Suprapubic skin (tissue), 4 donors: Measurements from ENCODE around the gene NDST3. TPM values are rescaled to one million over a fixed set of nuclear protein-coding genes. Genes with fewer than 3 reads are reported as not detected.

Experiments used
- DNase-seq, 2 donors: peaks; one replicate each; pipeline ENCODE4 v3.0.0-alpha.2; 2019; ENCODE audit warnings: low spot score in 2 of 2
- H3K27ac ChIP-seq: fragments of 200-600 bp; sonication (generic); one replicate; pipeline ENCODE4 v1.5.1; 2019
- H3K27me3 ChIP-seq: fragments of 200-600 bp; sonication (generic); one replicate; pipeline ENCODE4 v1.5.1; 2019
- H3K36me3 ChIP-seq: fragments of 200-600 bp; sonication (generic); one replicate; pipeline ENCODE4 v1.5.1; 2019
- H3K4me1 ChIP-seq: fragments of 200-600 bp; sonication (generic); one replicate; pipeline ENCODE4 v1.5.1; 2019
- H3K4me3 ChIP-seq: fragments of 200-600 bp; sonication (generic); one replicate; pipeline ENCODE4 v1.5.1; 2019; ENCODE audit warnings: mild to moderate bottlenecking
- H3K9me3 ChIP-seq: fragments of 200-600 bp; sonication (generic); one replicate; pipeline ENCODE4 v1.5.1; 2019
- EP300 ChIP-seq: sonication (generic); formaldehyde crosslinking; IDR thresholded peaks from one replicate; pipeline ENCODE4 v1.6.1; 2017; ENCODE audit warnings: antibody characterized with exemption
- POLR2A ChIP-seq, 2 donors: fragments of 450-650 bp; IDR thresholded peaks; one replicate each; pipeline ENCODE4 v1.6.1; 2017; ENCODE audit warnings: antibody characterized with exemption in 2 of 2, mild to moderate bottlenecking in 2 of 2, moderate library complexity in 2 of 2
- POLR2AphosphoS5 ChIP-seq, 3 donors: sonication (generic); formaldehyde crosslinking; IDR thresholded peaks; one replicate each; pipeline ENCODE4 v1.6.1; 2017; ENCODE audit warnings: antibody characterized with exemption in 3 of 3
- WGBS: methylation state at CpG from one replicate; pipeline ENCODE4 v1.1.5; 2018; 5-methylcytosine and 5-hydroxymethylcytosine counted together
- total RNA-seq, 4 donors: library from RNA; depleted of rRNA; stranded (reverse); fragments of >200 nt; gene quantifications; one replicate each; pipeline ENCODE4 v1.1.0, GENCODE V29; 2016
- TF ChIP-seq, protein P1 (sequence below), 2 donors: fragments of 200-600 bp in 1 of 2; fragments of 450-650 bp in 1 of 2; sonication (generic) in 1 of 2; IDR thresholded peaks; one replicate each; pipeline ENCODE4 v1.5.1; 2016 to 2019; ENCODE audit warnings: antibody characterized with exemption in 2 of 2, mild to moderate bottlenecking in 1 of 2, moderate library complexity in 1 of 2

The NDST3 gene
- total RNA-seq, 4 donors from 2014 or later: not detected

DNA sequence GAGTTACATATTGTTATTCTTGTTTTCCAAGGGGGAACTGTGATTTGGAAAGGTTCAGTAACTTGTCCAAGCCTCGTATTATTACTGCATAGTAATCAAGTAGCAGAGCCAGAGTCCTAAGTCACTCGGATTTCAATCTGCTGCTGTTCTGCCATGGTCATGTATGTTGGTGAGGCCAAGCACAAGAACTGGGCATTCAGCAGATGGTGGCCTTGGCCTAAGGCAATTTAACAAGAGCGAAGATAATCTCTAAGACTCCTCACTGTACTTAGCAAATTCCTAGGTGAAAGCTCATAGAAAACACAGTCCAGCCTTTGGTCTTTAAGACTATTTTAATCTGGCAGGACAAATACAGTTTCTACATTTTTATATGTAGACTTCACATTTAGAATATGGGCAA lies 64.8 kb downstream of the NDST3 start:
- Histone ChIP-seq H3K4me3 (no peak overlapping the region), H3K36me3 (no peaks in the 10 kb centered on the region), H3K9me3 (no peaks in the 10 kb centered on the region), H3K27ac (no peak overlapping the region), H3K4me1 (no peaks in the 10 kb centered on the region), H3K27me3 (no peaks in the 10 kb centered on the region)
- TF ChIP-seq EP300 (no peak), POLR2A (IDR thresholded peaks at IDR 0.05) (no peak), POLR2AphosphoS5 (IDR thresholded peaks at IDR 0.05) (no peak)
- TF ChIP-seq, protein P1, sequence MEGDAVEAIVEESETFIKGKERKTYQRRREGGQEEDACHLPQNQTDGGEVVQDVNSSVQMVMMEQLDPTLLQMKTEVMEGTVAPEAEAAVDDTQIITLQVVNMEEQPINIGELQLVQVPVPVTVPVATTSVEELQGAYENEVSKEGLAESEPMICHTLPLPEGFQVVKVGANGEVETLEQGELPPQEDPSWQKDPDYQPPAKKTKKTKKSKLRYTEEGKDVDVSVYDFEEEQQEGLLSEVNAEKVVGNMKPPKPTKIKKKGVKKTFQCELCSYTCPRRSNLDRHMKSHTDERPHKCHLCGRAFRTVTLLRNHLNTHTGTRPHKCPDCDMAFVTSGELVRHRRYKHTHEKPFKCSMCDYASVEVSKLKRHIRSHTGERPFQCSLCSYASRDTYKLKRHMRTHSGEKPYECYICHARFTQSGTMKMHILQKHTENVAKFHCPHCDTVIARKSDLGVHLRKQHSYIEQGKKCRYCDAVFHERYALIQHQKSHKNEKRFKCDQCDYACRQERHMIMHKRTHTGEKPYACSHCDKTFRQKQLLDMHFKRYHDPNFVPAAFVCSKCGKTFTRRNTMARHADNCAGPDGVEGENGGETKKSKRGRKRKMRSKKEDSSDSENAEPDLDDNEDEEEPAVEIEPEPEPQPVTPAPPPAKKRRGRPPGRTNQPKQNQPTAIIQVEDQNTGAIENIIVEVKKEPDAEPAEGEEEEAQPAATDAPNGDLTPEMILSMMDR (IDR thresholded peaks at IDR 0.05): no peak
- 65% methylated on average over 3 of the region's 3 CpGs for WGBS
- DNase-seq: no peak

DNA sequence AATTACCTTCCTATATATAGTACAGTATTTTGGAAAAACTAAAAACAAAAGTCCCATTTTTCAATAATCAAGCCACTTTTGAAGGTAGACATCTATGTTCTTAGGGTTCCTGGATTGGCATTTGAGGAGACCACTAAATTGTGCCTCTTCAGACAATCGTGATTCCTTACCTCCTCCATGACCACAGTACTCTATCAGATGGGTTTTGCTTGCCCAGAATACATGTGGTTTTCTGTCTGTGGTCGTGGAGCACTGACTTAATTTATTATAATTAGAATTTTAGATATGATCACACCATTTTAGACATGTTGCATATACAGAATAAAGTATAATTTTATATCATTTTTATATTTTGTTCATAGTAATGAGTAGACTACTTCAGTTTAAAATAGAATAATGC lies 67.9 kb downstream of the NDST3 start:
- Histone ChIP-seq H3K36me3 (no peaks in the 10 kb centered on the region), H3K27ac (no peak overlapping the region), H3K9me3 (no peaks in the 10 kb centered on the region), H3K4me3 (no peak overlapping the region), H3K27me3 (no peaks in the 10 kb centered on the region), H3K4me1 (no peaks in the 10 kb centered on the region)
- DNase-seq: no peak
- 70% methylated on average over 2 of the region's 2 CpGs for WGBS
- TF ChIP-seq, protein P1 (IDR thresholded peaks at IDR 0.05): no peak
- TF ChIP-seq EP300 (no peak), POLR2A (IDR thresholded peaks at IDR 0.05) (no peak), POLR2AphosphoS5 (IDR thresholded peaks at IDR 0.05) (no peak)

DNA sequence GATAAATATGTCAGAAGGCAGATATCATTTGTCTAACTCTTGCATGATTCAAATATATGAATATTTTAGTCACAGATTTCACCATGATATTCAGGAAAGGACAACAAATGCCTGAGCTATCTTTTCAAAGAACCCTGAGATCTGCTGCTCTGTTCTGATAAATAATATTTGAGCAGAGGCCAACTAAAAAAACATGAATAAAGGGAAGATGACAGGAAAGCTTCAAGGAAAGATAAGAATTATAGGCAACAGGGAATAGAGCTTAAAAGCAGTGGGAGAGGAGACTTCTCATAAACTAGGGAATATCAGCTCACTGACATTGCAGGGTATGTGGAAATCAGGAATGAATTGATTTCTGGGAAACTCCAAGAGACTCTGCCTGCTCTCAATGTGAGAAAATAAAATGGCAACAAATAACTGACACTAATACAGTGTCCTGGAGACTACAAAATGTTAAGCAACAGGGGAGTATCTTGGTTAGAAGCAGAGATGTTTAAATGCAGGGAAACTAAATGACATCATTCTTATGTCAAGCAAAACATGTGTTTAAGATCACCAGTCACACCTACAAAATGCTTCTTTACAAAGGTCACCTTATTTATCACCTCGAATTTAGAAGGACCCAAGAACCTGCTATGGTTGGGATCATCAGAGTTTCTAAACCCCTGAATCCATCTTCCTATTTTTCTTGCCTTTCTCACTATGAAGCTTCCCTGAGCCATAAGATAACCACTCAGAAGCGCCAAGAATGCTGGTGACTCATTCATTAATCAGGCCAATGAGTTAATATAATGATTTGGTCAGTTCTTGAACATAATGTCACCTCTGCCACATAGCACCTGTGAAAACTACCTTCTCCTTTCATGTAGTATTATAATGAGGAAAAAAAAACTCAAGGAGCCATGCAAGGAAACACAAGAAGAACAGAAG lies 78.1 kb downstream of the NDST3 start:
- no peaks in the 10 kb centered on the region for H3K36me3 ChIP-seq
- no peak overlapping the region for H3K27ac ChIP-seq
- 64% methylated on average over 2 of the region's 2 CpGs for WGBS
- H3K4me1 ChIP-seq: no peaks in the 10 kb centered on the region
- no peaks in the 10 kb centered on the region for H3K9me3 ChIP-seq
- TF ChIP-seq EP300: no peak
- no peak for TF ChIP-seq POLR2A (IDR thresholded peaks at IDR 0.05)
- TF ChIP-seq POLR2AphosphoS5 (IDR thresholded peaks at IDR 0.05): no peak
- TF ChIP-seq, protein P1 (IDR thresholded peaks at IDR 0.05): no peak
- no peaks in the 10 kb centered on the region for H3K27me3 ChIP-seq
- H3K4me3 ChIP-seq: no peak overlapping the region
- DNase-seq: no peak

DNA sequence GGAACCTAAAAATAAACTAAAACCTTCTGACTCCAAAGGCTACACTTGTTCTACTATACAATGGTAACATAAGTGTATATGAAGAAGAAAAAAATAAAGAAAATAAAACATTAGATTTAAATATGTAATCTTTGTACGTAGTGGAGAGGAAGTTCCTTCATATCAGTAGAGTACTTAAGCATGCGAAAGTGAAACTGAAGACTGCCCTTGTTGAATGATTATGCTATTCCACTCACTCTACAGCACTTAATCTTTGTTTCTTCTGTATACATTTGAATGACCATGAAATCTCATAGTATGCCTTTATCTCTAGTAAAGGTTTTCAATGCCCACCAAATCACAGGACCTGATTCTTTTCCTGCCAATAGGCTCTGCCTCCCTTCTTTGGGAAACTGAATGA lies 78.9 kb downstream of the NDST3 start:
- no peaks in the 10 kb centered on the region for H3K27me3 ChIP-seq
- H3K27ac ChIP-seq: no peak overlapping the region
- no peaks in the 10 kb centered on the region for H3K9me3 ChIP-seq
- 33% methylated on average over 2 of the region's 2 CpGs for WGBS
- H3K4me3 ChIP-seq: no peak overlapping the region
- TF ChIP-seq POLR2AphosphoS5 (IDR thresholded peaks at IDR 0.05): no peak
- no peak for TF ChIP-seq POLR2A (IDR thresholded peaks at IDR 0.05)
- TF ChIP-seq EP300: no peak
- TF ChIP-seq, protein P1 (IDR thresholded peaks at IDR 0.05): no peak
- no peak for DNase-seq
- no peaks in the 10 kb centered on the region for H3K4me1 ChIP-seq
- no peaks in the 10 kb centered on the region for H3K36me3 ChIP-seq

DNA sequence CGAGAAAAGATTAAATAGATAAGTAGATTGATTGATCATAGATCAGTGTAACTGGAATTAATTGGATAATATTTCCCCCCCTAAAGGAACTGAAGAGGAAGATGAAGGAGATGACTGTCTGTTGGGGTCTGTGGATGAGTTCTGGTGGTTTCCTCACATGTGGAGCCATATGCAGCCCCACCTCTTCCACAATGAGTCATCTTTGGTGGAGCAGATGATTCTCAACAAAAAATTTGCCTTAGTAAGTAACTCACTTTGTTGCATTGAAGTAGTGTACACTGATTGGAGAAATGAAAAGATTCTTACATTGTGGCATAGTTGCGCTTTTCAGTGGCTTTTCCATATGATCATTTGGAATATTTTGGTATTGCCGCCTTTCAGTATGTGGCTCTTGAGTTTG lies 80.4 kb downstream of the NDST3 start:
- no peak for DNase-seq
- H3K4me3 ChIP-seq: no peak overlapping the region
- TF ChIP-seq POLR2AphosphoS5 (IDR thresholded peaks at IDR 0.05) (no peak), POLR2A (IDR thresholded peaks at IDR 0.05) (no peak), EP300 (no peak)
- TF ChIP-seq, protein P1 (IDR thresholded peaks at IDR 0.05): no peak
- no peaks in the 10 kb centered on the region for H3K36me3 ChIP-seq
- 96% methylated on average over 3 of the region's 3 CpGs for WGBS
- no peak overlapping the region for H3K27ac ChIP-seq
- no peaks in the 10 kb centered on the region for H3K27me3 ChIP-seq
- H3K9me3 ChIP-seq: no peaks in the 10 kb centered on the region
- no peaks in the 10 kb centered on the region for H3K4me1 ChIP-seq
